ENCODE results near the gene GPBAR1.

The GPBAR1 gene

GRCh38 chr2:218277921-218278320 is 17.1 kb downstream of the GPBAR1 start:
- H2AFZ ChIP-seq (ENCODE audit: low read depth, low read length) = no peak overlapping the region
- peaks cover 2% of the 10 kb centered on the region for H3K4me1 ChIP-seq (ENCODE audit: insufficient read depth, low read length)
- TF ChIP-seq CTCF (IDR thresholded peaks at IDR 0.05; ENCODE audit: borderline replicate concordance, extremely low read depth, low read length, poor library complexity, severe bottlenecking) (no peak), EZH2 (IDR thresholded peaks at IDR 0.05; ENCODE audit: borderline replicate concordance, low read depth, low read length, severe bottlenecking) (no peak)
- H4K20me1 ChIP-seq (ENCODE audit: insufficient read depth, low read length) = no peaks in the 10 kb centered on the region; the same call in 1 of the 2 replicates
- no peaks in the 10 kb centered on the region for H3K9me3 ChIP-seq (ENCODE audit: insufficient read depth, low read length, severe bottlenecking)
- H3K4me3 ChIP-seq (ENCODE audit: low read depth in 1 of 2, low read length in 2 of 2) = no peak overlapping the region
- no peaks in the 10 kb centered on the region for H3K27me3 ChIP-seq (ENCODE audit: insufficient read depth, low read length, poor library complexity)
- H3K36me3 ChIP-seq (ENCODE audit: insufficient read depth, low read length) = peaks cover 47% of the 10 kb centered on the region
- no peaks in the 10 kb centered on the region for H3K79me2 ChIP-seq (ENCODE audit: insufficient read depth, low read length)
- no peak overlapping the region for H3K27ac ChIP-seq (ENCODE audit: low read length)
- no peak overlapping the region for H3K9ac ChIP-seq (ENCODE audit: low read depth, low read length)
- DNase-seq = no peak
- no peak for ATAC-seq (ENCODE audit: insufficient read depth, low read depth)
- H3K4me2 ChIP-seq (ENCODE audit: insufficient read depth, low read length) = no peak overlapping the region

- Histone ChIP-seq H3K9me3 (ENCODE audit: insufficient read depth, low read length, severe bottlenecking) (no peaks in the 10 kb centered on the region), H3K4me1 (ENCODE audit: insufficient read depth, low read length) (no peaks in the 10 kb centered on the region), H3K9ac (ENCODE audit: low read depth, low read length) (no peak overlapping the region), H3K27me3 (ENCODE audit: insufficient read depth, low read length, poor library complexity) (no peaks in the 10 kb centered on the region), H3K4me3 (ENCODE audit: low read depth in 1 of 2, low read length in 2 of 2) (no peak overlapping the region), H3K79me2 (ENCODE audit: insufficient read depth, low read length) (no peaks in the 10 kb centered on the region), H3K4me2 (ENCODE audit: insufficient read depth, low read length) (no peak overlapping the region), H3K27ac (ENCODE audit: low read length) (no peak overlapping the region), H2AFZ (ENCODE audit: low read depth, low read length) (no peak overlapping the region), H4K20me1 (ENCODE audit: insufficient read depth, low read length) (no peaks in the 10 kb centered on the region; the same call in 1 of the 2 replicates), H3K36me3 (ENCODE audit: insufficient read depth, low read length) (peaks cover 42% of the 10 kb centered on the region)
- TF ChIP-seq CTCF (IDR thresholded peaks at IDR 0.05; ENCODE audit: borderline replicate concordance, extremely low read depth, low read length, poor library complexity, severe bottlenecking) (no peak), EZH2 (IDR thresholded peaks at IDR 0.05; ENCODE audit: borderline replicate concordance, low read depth, low read length, severe bottlenecking) (no peak)
- ATAC-seq (ENCODE audit: insufficient read depth, low read depth) = no peak
- DNase-seq = no peak
Measured at GRCh38 chr2:218278531-218279360, 17.9 kb downstream of the GPBAR1 start.

DNA sequence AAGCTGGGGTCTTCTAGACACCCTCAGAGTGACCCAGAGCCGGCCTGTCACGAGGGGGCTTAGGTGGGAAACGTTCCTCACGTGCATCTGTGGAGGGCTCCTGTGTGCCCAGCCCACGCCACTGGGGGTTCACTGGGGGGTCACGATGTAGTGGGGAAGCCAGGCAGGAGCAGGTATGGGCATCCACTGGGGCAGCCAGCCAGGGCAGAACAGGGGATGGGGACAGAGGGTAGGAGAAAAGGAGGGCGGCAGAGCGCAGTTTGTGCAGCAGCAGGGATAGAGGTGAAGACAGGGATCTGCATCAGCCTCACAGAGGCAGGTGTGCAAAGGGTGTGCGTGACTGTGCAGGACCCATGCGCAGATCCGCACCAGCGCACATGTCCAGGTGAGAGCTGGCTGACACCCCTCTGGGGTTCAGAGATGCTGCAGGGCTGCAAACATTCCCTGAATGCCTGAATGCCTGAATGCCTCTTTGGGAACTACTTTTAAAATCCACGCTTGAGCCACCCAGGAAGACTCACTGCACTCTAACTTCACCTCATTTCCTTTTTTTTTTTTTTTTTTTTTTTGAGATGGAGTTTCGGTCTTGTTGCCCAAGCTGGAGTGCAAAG is 19.6 kb downstream of the GPBAR1 start:
- Histone ChIP-seq H4K20me1 (ENCODE audit: insufficient read depth, low read length) (no peaks in the 10 kb centered on the region; the same call in 1 of the 2 replicates), H3K36me3 (ENCODE audit: insufficient read depth, low read length) (peaks cover 25% of the 10 kb centered on the region), H3K9me3 (ENCODE audit: insufficient read depth, low read length, severe bottlenecking) (no peaks in the 10 kb centered on the region), H3K4me3 (ENCODE audit: low read depth in 1 of 2, low read length in 2 of 2) (no peak overlapping the region), H3K9ac (ENCODE audit: low read depth, low read length) (no peak overlapping the region), H3K79me2 (ENCODE audit: insufficient read depth, low read length) (no peaks in the 10 kb centered on the region), H3K27ac (ENCODE audit: low read length) (no peak overlapping the region), H3K4me1 (ENCODE audit: insufficient read depth, low read length) (peaks cover 2% of the 10 kb centered on the region), H3K27me3 (ENCODE audit: insufficient read depth, low read length, poor library complexity) (no peaks in the 10 kb centered on the region), H2AFZ (ENCODE audit: low read depth, low read length) (no peak overlapping the region), H3K4me2 (ENCODE audit: insufficient read depth, low read length) (no peak overlapping the region)
- no peak for DNase-seq
- no peak for ATAC-seq (ENCODE audit: insufficient read depth, low read depth)
- no peak for TF ChIP-seq EZH2 (IDR thresholded peaks at IDR 0.05; ENCODE audit: borderline replicate concordance, low read depth, low read length, severe bottlenecking)
- no peak for TF ChIP-seq CTCF (IDR thresholded peaks at IDR 0.05; ENCODE audit: borderline replicate concordance, extremely low read depth, low read length, poor library complexity, severe bottlenecking)

Measured in DND-41 (cell line).